Spleen (tissue), 11 donors: ENCODE measurements around the gene ME3. TPM values are rescaled to one million over a fixed set of nuclear protein-coding genes. Genes with fewer than 3 reads are reported as not detected.

Experiments
- DNase-seq: peaks from one replicate; pipeline ENCODE4 v3.0.0-alpha.2; 2020
- H3K27ac ChIP-seq, 8 donors: fragments of 200-600 bp; sonication (generic) in 7 of 8; 1 replicate in 4 of 8; 2 replicates in 4 of 8; pipeline versions ENCODE4 v1.5.0 to v1.8.0; 2016 to 2021; ENCODE audit warnings: inconsistent platforms in 4 of 8, mild to moderate bottlenecking in 4 of 8, moderate library complexity in 1 of 8
- H3K27me3 ChIP-seq, 7 donors: fragments of 200-600 bp; sonication (generic) in 6 of 7; replicated peaks in 1 of 7; 1 replicate in 4 of 7; 2 replicates in 3 of 7; pipeline versions ENCODE4 v1.5.0 to v1.8.0; 2016 to 2021; ENCODE audit warnings: inconsistent platforms in 3 of 7, mild to moderate bottlenecking in 1 of 7
- H3K36me3 ChIP-seq, 6 donors: fragments of 200-600 bp; sonication (generic) in 5 of 6; 1 replicate in 4 of 6; 2 replicates in 2 of 6; pipeline versions ENCODE4 v1.5.0 to v1.8.0; 2016 to 2021; ENCODE audit warnings: inconsistent platforms in 2 of 6
- H3K4me1 ChIP-seq, 6 donors: fragments of 200-600 bp; sonication (generic) in 5 of 6; 1 replicate in 3 of 6; 2 replicates in 3 of 6; pipeline versions ENCODE4 v1.5.0 to v1.8.0; 2016 to 2021; ENCODE audit warnings: inconsistent platforms in 3 of 6
- H3K4me3 ChIP-seq, 8 donors: fragments of 200-600 bp; sonication (generic) in 7 of 8; 1 replicate in 4 of 8; 2 replicates in 4 of 8; pipeline versions ENCODE4 v1.5.0 to v1.8.0; 2016 to 2021; ENCODE audit warnings: inconsistent platforms in 4 of 8, mild to moderate bottlenecking in 4 of 8, moderate library complexity in 2 of 8
- H3K9me3 ChIP-seq, 8 donors: fragments of 200-600 bp; sonication (generic) in 7 of 8; 1 replicate in 4 of 8; 2 replicates in 4 of 8; pipeline versions ENCODE4 v1.5.0 to v1.8.0; 2016 to 2021; ENCODE audit warnings: inconsistent platforms in 4 of 8
- POLR2A ChIP-seq, 3 donors: fragments of 450-650 bp; IDR thresholded peaks; one replicate each; pipeline ENCODE4 v1.5.1; 2017; ENCODE audit warnings: antibody characterized with exemption in 3 of 3, mild to moderate bottlenecking in 1 of 3
- POLR2AphosphoS5 ChIP-seq, 3 donors: sonication (generic); formaldehyde crosslinking; IDR thresholded peaks; one replicate each; pipeline ENCODE4 v1.5.1; 2017; ENCODE audit warnings: antibody characterized with exemption in 3 of 3
- WGBS, 5 donors: extraction: QIAGEN DNeasy Blood & Tissue Kit in 3 of 5; methylation state at CpG; one replicate each; pipeline versions ENCODE4 v1.1.5 to v1.1.7; 2013 to 2018; 5-methylcytosine and 5-hydroxymethylcytosine counted together
- intact Hi-C: fragments of 100-400 bp; cut with DNase I; formaldehyde crosslinking; loops from one replicate; pipeline ENCODE4 v1.15.0; 2023; ENCODE audit warnings: low total_unique reads
- polyA plus RNA-seq, 3 donors: library from polyadenylated mRNA; stranded (reverse); fragments of 200-250 nt; gene quantifications; one replicate each; pipeline ENCODE4 v1.2.1, GENCODE V29; 2013
- total RNA-seq, 7 donors: library from RNA; depleted of rRNA in 3 of 7; stranded (reverse); fragments of >200 nt in 3 of 7; fragmentation: NEBNext Ultra II Directional in 4 of 7; extraction: Animal tissue kit (Norgen Biotek cat#: 25700) in 4 of 7; gene quantifications; one replicate each; pipeline versions ENCODE4 v1.1.0 to v1.2.1, GENCODE V29; 2016 to 2021
- TF ChIP-seq, protein P1 (sequence below), 11 experiments: fragments of 200-600 bp in 7 of 11; fragments of 450-650 bp in 4 of 11; sonication (generic) in 4 of 11; IDR thresholded peaks in 8 of 11; conservative IDR thresholded peaks in 3 of 11; 1 replicate in 7 of 11; 2 replicates in 4 of 11; pipeline versions ENCODE4 v1.4.0 to v1.8.0; 2016 to 2021; ENCODE audit warnings: antibody characterized with exemption in 11 of 11, inconsistent platforms in 4 of 11, mild to moderate bottlenecking in 1 of 11
- donor health status: healthy with polysubstance abuse.
- donor health status: DM: no; HTN: no; CAD: no; lungs with moderate emphysema.
- donor health status: DM: no; HTN: no; CAD: no.
- donor health status: Bipolar disorder and iron deficiency.
- donor health status: healthy.
- donor health status: DM: no; HTN: no; CAD: no.
- donor health status: DM: yes; HTN: yes; CAD: no.

Gene ME3
- total and polyA plus RNA-seq, 10 donors = 6.4 to 25.9 (median 18.3) TPM

DNA sequence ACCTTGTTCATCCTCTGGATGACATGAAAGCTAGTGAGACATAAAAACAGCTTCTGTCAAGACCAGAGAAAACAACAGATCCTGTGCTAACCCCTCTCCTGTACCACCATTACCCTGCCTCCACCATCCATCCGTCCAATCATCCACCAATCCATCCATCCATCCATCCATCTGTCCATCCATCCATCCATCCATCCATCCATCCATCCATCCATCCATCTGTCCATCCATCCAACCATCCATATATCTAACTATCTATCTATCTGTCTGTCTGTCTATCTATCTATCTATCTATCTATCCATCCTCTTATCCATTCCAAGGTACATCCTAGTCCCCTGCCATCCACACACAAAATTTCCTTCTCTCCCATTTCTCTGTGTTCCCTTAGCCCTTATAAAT, 46.6 kb upstream of the ME3 start:
- H3K4me3 ChIP-seq = no peak overlapping the region
- no peaks in the 10 kb centered on the region for H3K36me3 ChIP-seq
- no peak overlapping the region for H3K27ac ChIP-seq
- intact Hi-C loops = no loop called here
- H3K9me3 ChIP-seq = peaks cover 5 to 30% (median 25%) of the 10 kb centered on the region in 8 donors
- H3K4me1 ChIP-seq = no peaks in the 10 kb centered on the region
- no peak for TF ChIP-seq POLR2AphosphoS5 (IDR thresholded peaks at IDR 0.05)
- TF ChIP-seq, protein P1, sequence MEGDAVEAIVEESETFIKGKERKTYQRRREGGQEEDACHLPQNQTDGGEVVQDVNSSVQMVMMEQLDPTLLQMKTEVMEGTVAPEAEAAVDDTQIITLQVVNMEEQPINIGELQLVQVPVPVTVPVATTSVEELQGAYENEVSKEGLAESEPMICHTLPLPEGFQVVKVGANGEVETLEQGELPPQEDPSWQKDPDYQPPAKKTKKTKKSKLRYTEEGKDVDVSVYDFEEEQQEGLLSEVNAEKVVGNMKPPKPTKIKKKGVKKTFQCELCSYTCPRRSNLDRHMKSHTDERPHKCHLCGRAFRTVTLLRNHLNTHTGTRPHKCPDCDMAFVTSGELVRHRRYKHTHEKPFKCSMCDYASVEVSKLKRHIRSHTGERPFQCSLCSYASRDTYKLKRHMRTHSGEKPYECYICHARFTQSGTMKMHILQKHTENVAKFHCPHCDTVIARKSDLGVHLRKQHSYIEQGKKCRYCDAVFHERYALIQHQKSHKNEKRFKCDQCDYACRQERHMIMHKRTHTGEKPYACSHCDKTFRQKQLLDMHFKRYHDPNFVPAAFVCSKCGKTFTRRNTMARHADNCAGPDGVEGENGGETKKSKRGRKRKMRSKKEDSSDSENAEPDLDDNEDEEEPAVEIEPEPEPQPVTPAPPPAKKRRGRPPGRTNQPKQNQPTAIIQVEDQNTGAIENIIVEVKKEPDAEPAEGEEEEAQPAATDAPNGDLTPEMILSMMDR (IDR thresholded peaks at IDR 0.05 in 8 of 11, conservative IDR thresholded peaks at IDR 0.05 in 3 of 11) = no peak
- no peak for TF ChIP-seq POLR2A (IDR thresholded peaks at IDR 0.05)
- H3K27me3 ChIP-seq = no peaks in the 10 kb centered on the region
- WGBS, 5 donors = 58 to 85% (median 72%) methylated on average over 1 of the region's 1 CpG
- DNase-seq = no peak

DNA sequence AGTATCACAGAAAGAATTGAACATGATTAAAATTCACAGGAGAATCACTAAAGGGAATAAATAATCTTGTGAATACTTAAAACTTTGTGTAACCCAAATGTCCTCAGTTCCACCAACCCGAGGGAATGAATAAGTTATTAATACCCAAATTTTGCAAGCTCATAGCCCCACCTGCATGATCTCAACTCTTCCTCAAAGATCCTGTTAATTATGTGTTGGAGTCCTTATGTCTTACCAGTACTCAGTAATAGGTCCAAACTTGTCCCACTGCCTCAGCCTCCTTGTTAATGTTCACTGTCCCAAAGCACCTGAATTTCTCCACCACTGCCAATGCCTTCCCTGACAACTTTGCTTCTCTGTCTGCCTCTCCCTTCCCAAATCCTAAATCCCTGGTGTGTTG, 46.1 kb upstream of the ME3 start:
- no peak for DNase-seq
- Histone ChIP-seq H3K27ac (no peak overlapping the region), H3K9me3 (peaks cover 5 to 25% (median 20%) of the 10 kb centered on the region in 8 donors), H3K27me3 (no peaks in the 10 kb centered on the region), H3K4me3 (no peak overlapping the region), H3K36me3 (no peaks in the 10 kb centered on the region), H3K4me1 (no peaks in the 10 kb centered on the region)
- TF ChIP-seq POLR2AphosphoS5 (IDR thresholded peaks at IDR 0.05) (no peak), POLR2A (IDR thresholded peaks at IDR 0.05) (no peak)
- TF ChIP-seq, protein P1 (IDR thresholded peaks at IDR 0.05 in 8 of 11, conservative IDR thresholded peaks at IDR 0.05 in 3 of 11) = no peak
- 79 to 93% (median 85%) methylated on average over 1 of the region's 1 CpG for WGBS, 5 donors
- intact Hi-C loops = no loop called here

DNA sequence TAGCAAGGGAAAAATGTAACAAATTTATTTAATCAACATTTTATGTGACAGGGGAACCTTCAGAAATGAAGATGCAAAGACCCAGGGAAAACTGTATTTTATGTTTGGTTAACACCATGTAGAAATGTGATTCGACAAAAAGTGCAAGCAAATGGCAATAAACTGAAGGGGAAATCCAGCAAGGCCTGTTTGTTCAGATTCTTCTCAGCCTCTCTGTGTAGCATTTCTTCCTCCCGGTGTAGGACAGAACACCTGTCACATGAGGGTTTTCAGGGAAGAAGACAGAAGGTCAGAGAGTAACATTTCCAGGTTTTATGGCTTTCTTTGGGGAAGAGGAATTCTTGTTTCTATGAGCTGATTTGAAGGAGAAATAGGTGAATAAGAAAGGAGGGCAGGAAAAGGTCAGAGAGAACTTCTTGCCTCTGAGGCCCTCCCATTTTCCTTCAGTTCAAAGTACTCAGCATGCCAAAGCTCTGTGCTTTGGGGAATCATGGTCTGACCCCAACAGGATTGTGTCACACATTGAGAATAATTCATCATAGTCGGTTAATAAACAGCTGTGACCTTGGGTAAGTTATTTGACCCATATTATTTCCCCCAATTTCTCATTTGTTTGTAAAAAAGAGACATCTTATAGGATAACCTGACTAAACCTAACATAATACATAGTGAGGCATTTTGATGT, 45.5 kb upstream of the ME3 start:
- H3K4me3 ChIP-seq = no peak overlapping the region
- TF ChIP-seq POLR2A (IDR thresholded peaks at IDR 0.05) (no peak), POLR2AphosphoS5 (IDR thresholded peaks at IDR 0.05) (no peak)
- TF ChIP-seq, protein P1 (IDR thresholded peaks at IDR 0.05 in 8 of 11, conservative IDR thresholded peaks at IDR 0.05 in 3 of 11) = no peak
- H3K4me1 ChIP-seq = no peaks in the 10 kb centered on the region
- no peak for DNase-seq
- H3K27me3 ChIP-seq = no peaks in the 10 kb centered on the region
- intact Hi-C loops = no loop called here
- WGBS, 5 donors = 68 to 85% (median 75%) methylated on average over 3 of the region's 3 CpGs
- no peaks in the 10 kb centered on the region for H3K36me3 ChIP-seq
- H3K9me3 ChIP-seq = peaks cover 4 to 20% (median 15%) of the 10 kb centered on the region in 8 donors
- no peak overlapping the region for H3K27ac ChIP-seq

DNA sequence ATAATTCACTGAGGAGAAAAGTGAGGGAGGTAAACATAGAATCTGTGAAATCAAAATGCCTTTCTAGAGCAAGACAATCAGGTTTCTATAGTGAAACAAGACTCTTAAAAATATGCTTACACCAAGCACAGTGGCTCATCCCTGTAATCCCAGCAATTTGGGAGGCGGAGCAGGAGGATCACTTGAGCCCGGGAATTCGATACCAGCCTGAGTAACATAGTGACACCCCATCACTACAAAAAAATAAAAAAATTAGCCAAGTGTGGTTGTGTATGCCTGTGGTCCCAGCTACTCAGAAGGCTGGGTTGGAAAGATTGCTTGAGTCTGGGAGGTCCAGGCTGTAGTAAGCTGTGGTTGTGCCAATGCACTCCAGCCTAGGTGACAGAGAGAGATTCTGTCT, 43.2 kb upstream of the ME3 start:
- H3K27me3 ChIP-seq = no peaks in the 10 kb centered on the region
- 91 to 99% (median 92%) methylated on average over 3 of the region's 3 CpGs for WGBS, 5 donors
- no peak overlapping the region for H3K4me3 ChIP-seq
- no peak for DNase-seq
- H3K9me3 ChIP-seq = no peaks in the 10 kb centered on the region
- H3K4me1 ChIP-seq = no peaks in the 10 kb centered on the region
- intact Hi-C loops = no loop called here
- H3K36me3 ChIP-seq = no peaks in the 10 kb centered on the region
- TF ChIP-seq, protein P1 (IDR thresholded peaks at IDR 0.05 in 8 of 11, conservative IDR thresholded peaks at IDR 0.05 in 3 of 11) = no peak
- TF ChIP-seq POLR2A (IDR thresholded peaks at IDR 0.05) = no peak
- no peak for TF ChIP-seq POLR2AphosphoS5 (IDR thresholded peaks at IDR 0.05)
- H3K27ac ChIP-seq = no peak overlapping the region
